Fibroblast of the conjunctiva (primary cell): ENCODE measurements around the gene LYZ.

ENCODE experiments used
- DNase-seq: peaks from one replicate; pipeline ENCODE4 v3.0.0-alpha.2; 2010; ENCODE audit warnings: low read depth

The LYZ gene

GRCh38 chr12:69388371-69388770, 40.2 kb downstream of the LYZ start:
- DNase-seq = peak; percentile 58

- peak; percentile 3 for DNase-seq
These were observed 41.6 kb downstream of the LYZ start for GRCh38 chr12:69389831-69390230.

GRCh38 chr12:69392179-69392928, 44.2 kb downstream of the LYZ start:
- no peak for DNase-seq

GRCh38 chr12:69396041-69396440, 47.9 kb downstream of the LYZ start:
- DNase-seq = no peak

- no peak for DNase-seq
These were observed 48.8 kb downstream of the LYZ start for GRCh38 chr12:69396963-69397362.

GRCh38 chr12:69397978-69398377, 49.8 kb downstream of the LYZ start:
- DNase-seq = no peak

GRCh38 chr12:69401940-69402339, 53.8 kb downstream of the LYZ start:
- no peak for DNase-seq
